Neural cell (in vitro differentiated cells): ENCODE results near the gene SLC1A1.

ENCODE experiments used
- CTCF ChIP-seq: fragments of 450-650 bp; IDR thresholded peaks from 2 replicates; pipeline ENCODE4 v1.5.1; 2014; ENCODE audit warnings: antibody characterized with exemption, mild to moderate bottlenecking, moderate library complexity; ENCODE audit not compliant: poor library complexity, severe bottlenecking
- EP300 ChIP-seq: fragments of 450-650 bp; conservative IDR thresholded peaks from 2 replicates; pipeline ENCODE4 v1.6.1; 2014; ENCODE audit warnings: antibody characterized with exemption, mild to moderate bottlenecking, moderate library complexity; ENCODE audit not compliant: poor library complexity, severe bottlenecking
- EZH2 ChIP-seq: fragments of 200-600, 300-800 bp; shearing (Covaris generic), sonication (generic); IDR thresholded peaks from 2 replicates; pipeline ENCODE4 v1.6.1; 2014; ENCODE audit warnings: antibody characterized with exemption, low read length, borderline replicate concordance, mild to moderate bottlenecking; ENCODE audit not compliant: insufficient read depth, poor library complexity, severe bottlenecking
- MXI1 ChIP-seq: fragments of 450-650 bp; conservative IDR thresholded peaks from 2 replicates; pipeline ENCODE4 v1.6.1; 2014; ENCODE audit warnings: antibody characterized with exemption, mild to moderate bottlenecking; ENCODE audit not compliant: poor library complexity, severe bottlenecking
- POLR2AphosphoS5 ChIP-seq: IDR thresholded peaks from 2 replicates; pipeline ENCODE4 v1.6.1; 2012
- RAD21 ChIP-seq: fragments of 450-650 bp; conservative IDR thresholded peaks from 2 replicates; pipeline ENCODE4 v1.6.1; 2014; ENCODE audit warnings: antibody characterized with exemption, mild to moderate bottlenecking, moderate library complexity
- SMC3 ChIP-seq: fragments of 450-650 bp; conservative IDR thresholded peaks from 2 replicates; pipeline ENCODE4 v1.6.1; 2014; ENCODE audit warnings: antibody characterized with exemption, mild to moderate bottlenecking, moderate library complexity; ENCODE audit not compliant: poor library complexity
- TAF1 ChIP-seq: IDR thresholded peaks from 2 replicates; pipeline ENCODE4 v1.6.1; 2012; ENCODE audit warnings: low read depth

DNA sequence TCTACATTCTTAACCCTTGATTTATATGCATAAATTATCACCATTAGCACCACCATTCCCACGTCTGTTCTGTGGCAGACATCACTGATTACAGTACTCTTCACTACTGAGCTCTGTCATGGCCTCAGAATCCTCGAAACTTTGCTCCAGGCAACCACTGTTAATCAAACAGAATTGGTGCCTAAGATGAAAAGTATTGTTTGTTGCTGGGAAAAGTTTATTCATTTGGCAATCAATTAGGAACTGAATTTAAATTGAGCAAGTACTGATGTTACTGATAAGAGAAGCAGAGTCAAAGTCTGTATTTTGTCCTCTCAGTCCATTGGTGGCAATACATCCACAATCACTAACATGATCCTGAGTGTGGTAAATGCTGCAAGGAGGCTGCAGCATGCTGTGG, 12.8 kb downstream of the SLC1A1 start:
- TF ChIP-seq CTCF: no peak
- no peak for TF ChIP-seq MXI1
- TF ChIP-seq TAF1: no peak
- no peak for TF ChIP-seq EZH2
- TF ChIP-seq POLR2AphosphoS5: no peak
- no peak for TF ChIP-seq EP300
- no peak for TF ChIP-seq SMC3
- TF ChIP-seq RAD21: no peak
